ENCODE measurements around the gene DCPS.
"Not testable (repeated sequence)": the region's sequence is repeated elsewhere in the genome, so short reads cannot be mapped to it uniquely, and the experiment has no call there.

The DCPS gene

DNA sequence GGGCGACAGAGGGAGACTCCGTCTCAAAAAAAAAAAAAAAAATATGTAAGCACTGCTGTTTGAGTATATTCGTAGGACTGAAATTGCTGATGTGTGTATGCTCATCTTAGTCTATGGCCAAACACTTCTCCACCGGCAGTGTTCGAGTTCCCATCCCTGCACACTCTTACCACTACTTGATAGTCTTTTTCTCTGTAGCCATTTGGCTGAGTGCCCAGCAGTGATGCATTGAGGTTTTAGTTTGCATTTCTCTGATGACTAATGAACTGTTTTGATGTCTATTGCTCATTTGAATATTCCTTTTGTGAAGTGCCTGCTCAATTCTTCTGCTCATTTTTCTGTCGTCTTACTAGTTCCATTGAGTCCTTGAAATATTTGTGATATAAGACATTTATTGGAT is 19.0 kb upstream of the DCPS start:
- DNase-seq (ENCODE audit: extremely low read depth in 1 of 2, low read depth in 1 of 2), result peak; percentile 73 to 74

DNA sequence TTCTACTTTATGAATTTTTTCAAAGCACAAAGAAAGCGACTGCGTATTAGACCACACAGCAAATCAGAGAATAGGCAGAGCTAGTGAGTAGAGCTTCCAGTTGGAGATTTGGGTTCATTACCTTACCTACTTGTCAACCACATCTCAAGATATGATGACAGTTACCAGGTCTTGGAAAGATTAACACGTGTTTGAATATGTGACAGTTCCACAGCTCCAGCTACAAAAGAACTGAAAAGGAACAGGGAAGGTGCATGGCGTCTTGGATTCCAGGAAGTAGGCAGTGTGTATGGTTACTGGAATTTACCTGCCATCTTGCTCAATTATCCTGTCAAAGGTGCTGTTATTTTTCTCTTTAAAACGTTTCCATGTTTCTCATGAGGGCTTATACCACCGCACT is 15.6 kb upstream of the DCPS start:
- DNase-seq (ENCODE audit: extremely low read depth in 1 of 2, low read depth in 1 of 2), result no peak

DNA sequence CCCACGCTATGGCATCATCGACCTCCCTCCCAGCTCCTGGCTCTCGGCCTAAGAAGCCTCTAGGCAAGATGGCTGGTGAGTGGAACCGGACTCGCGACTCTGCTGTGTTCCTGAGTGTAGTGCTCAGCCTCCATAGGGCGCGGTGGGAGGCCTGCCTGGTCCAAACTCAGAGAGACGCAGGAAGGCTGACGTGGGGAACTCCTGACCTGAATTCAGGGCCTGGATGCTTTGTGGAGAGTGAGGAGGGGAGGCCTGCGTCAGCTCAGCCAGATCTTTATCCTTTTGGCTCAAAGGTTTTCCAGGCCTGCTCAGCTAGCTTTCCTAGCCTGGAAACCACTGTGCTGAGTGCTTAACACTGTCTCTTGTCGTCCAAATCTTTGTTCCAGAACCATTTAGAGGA is 13.0 kb upstream of the DCPS start:
- no peak for DNase-seq (ENCODE audit: extremely low read depth in 1 of 2, low read depth in 1 of 2)

DNA sequence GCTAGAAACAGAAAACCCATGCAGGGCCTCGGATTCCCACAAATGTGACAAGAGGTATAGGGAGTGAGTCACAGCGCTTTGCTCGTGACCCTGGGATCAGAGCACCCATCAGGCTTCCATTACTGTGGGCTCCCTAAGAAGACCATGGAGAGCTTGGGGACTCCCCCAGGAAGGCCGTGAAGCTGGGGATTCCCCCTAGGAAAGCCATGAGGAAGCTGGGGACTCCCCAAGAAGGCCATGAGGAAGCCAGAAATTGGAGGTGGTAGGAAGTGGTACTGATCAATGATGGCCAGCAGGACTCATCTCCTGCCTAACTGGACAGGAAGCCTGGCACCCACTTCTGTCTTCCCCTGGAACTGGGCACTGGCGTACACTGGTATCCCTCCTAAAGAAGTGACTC is 10.1 kb upstream of the DCPS start:
- no peak for DNase-seq (ENCODE audit: extremely low read depth in 1 of 2, low read depth in 1 of 2)

DNA sequence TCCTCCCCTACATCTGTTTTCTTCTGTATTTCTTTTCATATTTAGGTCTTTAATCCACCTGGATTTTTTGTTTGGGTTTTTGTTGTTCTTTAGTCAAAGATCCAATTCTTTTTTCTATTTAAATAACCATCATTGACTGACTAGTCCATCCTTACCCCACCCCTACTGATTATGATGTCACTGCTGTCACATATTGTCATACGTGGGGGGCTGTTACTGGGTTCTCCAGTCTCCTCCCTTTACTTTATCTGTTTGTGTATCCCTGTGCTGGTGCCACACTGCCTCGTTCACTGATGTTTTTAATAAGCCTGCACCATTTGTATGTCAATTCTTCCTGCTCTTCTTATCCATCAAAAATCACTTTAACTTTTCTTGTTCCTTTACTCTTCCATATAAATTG is 6.9 kb upstream of the DCPS start:
- DNase-seq (ENCODE audit: extremely low read depth in 1 of 2, low read depth in 1 of 2), result no peak

DNA sequence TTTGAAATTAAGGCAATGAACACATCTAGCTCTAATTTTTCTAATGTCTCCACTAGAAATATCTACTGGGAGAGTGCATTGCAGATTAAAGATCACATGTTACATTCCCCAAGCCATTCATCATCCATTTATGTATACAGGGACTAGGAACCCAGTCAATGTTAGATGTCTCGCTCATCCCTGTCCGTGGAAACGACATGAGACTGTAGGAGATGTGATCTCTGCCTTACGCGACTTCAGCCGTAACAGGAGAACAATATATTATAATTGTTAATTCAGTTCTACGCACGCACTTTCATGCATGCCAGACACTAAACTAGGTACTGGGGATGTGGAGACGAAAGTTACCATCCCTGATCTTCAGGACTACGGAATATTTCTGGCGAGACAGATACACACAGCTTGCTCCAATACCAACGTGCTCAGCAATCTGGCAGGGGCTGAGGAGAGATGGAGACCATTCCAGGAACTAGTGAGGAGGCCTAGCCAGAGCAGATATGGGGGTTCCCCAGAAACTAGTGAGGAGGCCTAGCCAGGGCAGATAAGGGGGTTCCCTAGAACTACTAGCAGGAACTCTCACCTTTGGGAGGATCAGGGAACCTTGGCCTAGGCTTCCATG is 706 bp downstream of the DCPS start:
- DNase-seq (ENCODE audit: extremely low read depth in 1 of 2, low read depth in 1 of 2), result no peak

DNA sequence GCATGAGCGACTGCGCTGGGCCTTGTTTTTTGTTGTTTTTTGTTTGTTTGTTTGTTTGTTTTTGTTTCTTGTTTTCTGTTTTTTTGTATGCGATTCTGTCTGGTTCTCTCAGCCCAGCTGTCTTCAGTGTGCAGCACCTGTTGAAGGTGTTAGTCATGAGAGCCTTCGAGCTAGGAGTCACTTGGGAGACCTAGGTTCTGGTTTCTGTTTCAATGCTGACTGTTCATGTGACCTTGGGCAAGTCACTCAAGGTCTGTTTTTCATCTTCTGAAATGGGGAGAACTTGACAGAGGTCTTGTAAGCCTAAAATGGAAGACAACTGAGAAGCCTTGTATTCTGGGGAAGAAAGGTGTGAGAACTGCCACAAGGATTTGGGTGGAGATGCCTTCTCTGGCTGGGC is 1.8 kb downstream of the DCPS start:
- no peak for DNase-seq (ENCODE audit: extremely low read depth in 1 of 2, low read depth in 1 of 2)

DNA sequence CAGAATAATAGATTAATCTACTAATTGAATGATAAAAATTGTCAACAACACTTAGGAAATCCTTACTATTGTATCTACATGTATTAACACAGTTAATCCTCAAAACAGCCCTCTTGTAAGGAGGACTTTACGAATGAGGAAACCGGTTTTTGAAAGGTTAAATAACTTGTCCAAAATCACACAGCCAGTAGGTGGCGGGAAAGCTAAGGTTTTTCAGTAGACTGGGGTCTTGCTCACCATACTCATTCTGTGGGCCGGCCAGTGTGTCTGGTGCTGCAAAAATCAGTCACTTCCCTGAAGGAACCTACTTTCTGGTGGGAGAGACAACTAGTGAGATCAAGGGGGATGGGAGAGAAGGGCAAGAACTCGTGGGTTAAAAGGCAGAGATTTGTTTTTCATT is 3.8 kb downstream of the DCPS start:
- no peak for DNase-seq (ENCODE audit: extremely low read depth in 1 of 2, low read depth in 1 of 2)

DNA sequence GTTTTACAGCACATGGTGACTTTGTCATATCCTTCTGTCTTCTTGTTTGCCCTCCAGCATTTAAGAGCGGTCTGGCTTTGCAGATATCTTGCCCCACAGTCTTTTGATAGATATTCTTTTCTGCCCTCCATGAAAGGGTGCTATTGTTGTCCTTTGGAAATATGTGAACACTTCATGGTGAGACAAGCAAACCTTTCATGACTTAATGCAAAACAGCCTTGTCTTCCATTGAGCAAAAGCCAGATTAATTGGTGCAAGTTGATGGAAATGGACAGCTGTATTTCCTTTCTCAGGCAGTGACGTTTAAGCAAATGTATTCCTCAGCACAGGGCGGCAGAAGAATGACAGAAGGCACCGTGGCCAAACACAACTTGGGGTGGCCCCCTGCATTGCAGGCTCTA is 4.4 kb downstream of the DCPS start:
- DNase-seq (ENCODE audit: extremely low read depth in 1 of 2, low read depth in 1 of 2), result no peak

DNA sequence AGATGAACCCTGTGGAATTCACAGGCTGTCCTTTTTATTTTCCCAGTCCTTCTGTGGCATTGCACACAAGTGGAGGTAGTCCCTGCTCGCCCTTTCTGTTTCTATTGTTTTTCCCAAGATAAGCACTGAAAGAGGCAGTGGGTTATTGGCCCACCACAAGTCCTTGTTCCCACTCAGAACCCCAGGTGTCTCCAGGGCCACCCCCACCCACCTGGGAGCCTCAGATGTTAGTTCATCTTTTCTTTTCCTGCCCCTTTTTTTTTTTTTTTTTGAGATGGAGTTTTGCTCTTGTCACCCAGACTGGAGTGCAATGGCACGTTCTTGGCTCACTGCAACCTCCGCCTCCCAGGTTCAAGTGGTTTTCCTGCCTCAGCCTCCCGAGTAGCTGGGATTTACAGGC is 4.9 kb downstream of the DCPS start:
- DNase-seq (ENCODE audit: extremely low read depth in 1 of 2, low read depth in 1 of 2), result not testable (repeated sequence)

DNA sequence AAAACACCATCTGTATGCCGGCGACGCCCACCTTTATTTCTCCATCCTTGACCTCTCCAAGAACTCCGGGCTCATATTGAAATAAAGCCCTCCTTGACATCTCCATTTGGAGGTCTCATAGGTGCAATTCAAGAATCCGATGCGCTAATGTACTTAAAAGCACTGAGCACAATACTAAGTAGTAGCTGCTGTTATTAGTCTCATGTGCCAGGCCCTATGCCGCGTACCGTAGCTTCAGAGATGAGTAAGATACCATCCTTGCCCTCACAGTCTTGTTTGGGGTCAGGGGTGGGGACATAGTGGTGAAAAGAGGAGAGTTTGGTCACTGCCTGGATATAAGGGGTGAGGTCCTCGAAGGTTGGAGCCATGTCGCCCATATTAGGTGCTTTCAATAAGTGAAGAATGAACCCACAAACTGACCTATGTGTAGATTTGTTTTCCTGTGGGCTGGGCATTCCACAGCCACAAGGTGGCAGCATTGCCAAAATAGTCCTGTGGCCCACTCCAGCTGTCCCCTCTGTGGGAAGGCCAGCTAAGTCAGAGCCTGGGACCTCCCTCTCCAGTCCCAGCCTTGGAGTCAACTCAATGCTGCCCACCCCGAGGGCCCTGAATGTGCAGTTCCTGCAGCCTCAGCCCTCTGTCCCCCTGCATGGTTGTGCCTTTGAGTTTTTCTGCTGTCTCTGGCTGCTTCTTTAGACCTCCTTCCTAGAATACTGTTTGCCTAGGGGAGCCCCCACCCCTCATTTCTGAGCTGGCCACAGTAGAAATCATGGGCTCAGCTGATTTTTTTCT is 6.5 kb downstream of the DCPS start:
- DNase-seq (ENCODE audit: extremely low read depth in 1 of 2, low read depth in 1 of 2), result peak in 1 of 2 donors; percentile 34

DNA sequence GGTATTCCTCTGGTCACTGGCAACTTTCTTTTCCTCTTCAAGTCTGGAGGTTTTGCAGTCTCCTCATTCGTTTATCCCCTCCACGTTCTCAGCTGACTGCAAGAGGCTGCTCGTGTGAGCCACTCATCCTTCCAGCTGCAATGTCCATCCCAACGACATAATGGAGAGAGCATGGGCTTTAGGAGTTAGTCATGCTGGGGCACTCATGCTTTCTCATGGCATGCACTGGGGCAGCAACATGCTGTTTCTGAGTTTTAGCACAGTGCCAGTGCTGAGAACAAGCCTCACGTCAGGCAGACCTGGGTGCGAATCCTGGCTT is 7.1 kb downstream of the DCPS start:
- no peak for DNase-seq (ENCODE audit: extremely low read depth in 1 of 2, low read depth in 1 of 2)

DNA sequence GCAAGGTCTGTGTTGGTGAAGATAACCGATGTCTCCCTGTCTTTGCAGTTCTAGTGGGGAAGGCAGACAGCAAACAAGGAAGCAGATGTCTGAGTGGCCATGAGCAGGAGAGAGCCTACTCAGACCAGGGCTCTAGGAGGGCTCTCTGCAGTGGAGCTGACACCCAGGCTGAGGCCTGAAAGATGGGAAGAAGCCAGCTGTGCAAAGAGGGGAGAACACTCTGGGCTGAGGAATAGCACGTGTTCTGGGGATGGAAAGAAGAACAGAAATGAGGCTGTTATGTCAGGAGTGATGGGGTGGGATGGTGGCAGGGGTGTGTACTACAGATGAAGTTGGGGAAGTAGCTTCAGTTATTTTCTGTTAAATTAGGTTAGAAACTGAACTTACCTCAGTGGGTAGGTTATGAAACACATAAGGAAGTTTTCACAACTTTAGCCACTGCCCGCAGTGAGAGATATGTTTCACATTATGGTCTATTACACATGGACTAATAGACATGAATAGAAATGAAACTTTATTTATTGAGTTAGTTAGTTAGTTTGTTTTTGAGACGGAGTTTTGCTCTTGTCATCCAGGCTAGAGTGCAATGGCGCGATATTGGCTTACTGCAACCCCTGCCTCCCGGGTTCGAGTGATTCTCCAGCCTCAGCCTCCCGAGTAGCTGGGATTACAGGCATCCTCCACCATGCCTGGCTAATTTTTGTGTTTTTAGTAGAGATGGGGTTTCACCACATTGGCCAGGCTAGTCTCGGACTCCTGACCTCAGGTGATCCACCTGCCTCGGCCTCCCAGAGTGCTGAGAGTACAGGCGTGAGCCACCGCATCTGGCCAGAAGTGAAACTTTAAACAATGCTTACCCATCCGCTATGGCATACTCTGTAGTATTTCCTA is 7.8 kb downstream of the DCPS start:
- DNase-seq (ENCODE audit: extremely low read depth in 1 of 2, low read depth in 1 of 2), result no peak

DNA sequence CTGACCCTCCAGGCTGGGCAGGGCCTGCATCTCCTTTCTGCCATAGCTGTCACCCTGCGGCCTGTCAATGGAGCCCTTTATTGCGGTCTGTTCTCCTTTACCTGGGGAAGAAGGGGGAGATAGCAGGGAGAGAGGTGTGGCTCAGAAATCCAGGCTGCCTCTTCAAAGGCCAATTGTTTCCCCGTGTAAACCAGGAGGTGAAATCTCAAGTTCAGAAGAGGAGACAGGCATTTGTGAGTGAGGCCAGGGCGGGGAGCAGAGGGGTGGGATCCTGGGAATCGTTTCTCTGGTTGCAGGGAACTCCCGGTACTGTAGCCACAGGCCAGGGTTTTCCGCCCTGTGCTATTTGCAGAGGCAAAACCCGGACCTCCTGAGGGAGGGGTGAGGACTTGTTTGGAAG is 9.1 kb downstream of the DCPS start:
- DNase-seq (ENCODE audit: extremely low read depth in 1 of 2, low read depth in 1 of 2), result no peak

DNA sequence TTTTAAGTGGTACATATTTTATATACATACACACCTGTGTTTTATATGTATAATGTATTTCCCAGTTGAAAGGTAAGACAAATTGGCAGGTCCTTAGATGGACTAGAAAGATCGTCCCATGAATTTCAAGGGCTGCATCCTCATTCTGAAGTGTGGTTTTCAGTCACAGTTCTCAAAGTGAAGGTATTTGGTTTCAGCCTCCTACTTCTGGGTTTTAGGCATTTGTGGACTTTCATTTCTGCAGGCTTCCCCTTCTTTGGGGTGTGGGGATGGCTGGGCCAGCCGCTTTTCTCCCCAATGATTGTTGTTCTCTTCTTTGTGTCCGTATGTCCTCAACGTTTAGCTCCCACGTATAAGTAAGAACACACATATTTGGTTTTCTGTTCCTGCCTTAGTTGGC is 10.0 kb downstream of the DCPS start:
- no peak for DNase-seq (ENCODE audit: extremely low read depth in 1 of 2, low read depth in 1 of 2)

DNA sequence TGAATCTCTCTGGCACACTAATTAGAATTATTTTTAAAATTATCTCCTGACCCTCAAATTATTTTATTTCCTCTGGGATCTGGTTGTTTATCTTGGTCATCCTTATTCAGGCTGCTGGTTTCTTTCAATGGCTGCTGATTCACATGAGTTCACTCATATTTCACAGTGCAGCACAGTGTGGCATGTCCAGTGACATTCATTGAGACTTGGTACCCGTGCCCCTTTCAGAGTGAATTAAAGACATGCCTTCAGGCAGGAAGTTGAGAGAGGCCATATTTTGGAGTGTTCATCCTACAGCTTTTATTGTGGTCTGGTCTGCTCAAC is 13.5 kb downstream of the DCPS start:
- no peak for DNase-seq (ENCODE audit: extremely low read depth in 1 of 2, low read depth in 1 of 2)

DNA sequence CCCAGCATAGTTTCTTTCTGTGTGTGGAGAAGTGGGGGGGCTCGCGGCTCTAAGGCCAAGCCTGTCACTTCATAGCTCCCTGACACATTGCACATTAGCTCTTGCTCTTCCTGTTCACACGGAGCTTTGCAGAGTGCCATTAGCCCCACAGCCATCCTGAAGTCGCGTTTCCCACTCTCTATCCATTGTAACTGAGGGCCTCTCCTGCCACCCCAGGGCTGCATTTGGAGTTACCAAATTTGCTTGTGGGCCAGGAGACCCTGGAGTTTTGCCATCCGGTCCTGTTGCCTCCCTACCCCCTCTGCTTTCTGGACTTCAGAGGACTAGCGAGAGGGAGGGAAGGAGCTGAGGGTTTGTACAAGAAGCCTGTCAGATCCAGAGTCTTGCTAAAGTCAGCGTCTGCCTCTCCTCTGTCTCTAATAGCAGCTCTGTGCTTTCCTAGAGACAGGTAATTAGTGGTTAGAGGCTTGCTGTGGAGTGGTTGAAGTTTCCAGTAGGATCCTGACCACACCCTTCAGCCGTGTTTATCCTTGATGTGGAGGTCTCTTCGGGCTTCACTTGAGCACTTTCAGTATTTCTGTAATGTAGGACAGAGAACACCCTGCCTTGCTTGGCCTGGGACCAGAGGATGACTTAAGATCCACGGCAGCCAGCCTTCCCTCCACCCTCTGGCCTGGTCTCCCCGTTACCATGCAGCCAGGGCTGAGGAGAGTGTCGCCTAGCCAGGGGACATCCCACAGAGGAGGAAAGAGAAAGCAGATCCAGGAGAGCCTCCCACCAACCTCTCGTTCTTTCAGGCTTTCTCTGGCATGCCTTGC is 14.1 kb downstream of the DCPS start:
- DNase-seq (ENCODE audit: extremely low read depth in 1 of 2, low read depth in 1 of 2), result no peak

DNA sequence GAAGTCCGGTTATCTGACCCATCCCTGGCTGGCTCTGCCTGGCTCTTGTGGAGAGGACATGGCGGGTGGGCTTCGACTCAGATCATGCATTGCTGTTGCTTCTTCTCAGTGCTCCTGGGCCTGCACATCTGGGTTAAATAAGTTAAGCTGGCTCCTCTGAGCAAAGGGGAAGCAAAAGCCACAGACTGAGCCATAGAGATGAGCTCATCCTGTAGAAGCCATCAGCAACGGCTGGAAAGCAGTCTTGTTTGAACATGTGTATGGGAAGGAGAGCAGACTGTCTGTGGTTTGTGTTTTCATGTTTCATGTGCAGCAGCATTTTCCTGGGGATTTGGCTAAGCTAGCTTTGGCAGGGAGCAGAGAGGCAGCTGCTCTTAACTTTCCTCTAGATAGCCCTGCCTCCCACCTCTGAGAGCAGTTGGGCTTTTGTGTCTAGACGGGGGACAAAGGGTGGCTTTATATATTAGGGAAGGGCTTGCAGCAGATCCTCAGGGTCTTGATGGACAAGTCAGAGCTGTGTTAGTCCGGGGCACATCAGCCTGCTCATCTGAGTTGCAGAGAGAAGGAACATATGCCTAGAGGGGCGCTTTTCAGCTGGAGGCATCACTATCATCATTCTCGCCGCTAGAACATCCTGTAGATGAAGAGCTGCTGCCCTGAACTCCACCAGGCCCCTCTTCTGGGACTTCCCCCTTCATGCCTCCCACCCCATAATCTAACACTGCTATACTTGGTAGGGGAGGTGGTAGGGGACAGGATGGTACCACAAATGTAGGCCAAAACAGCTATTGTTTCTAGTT is 14.9 kb downstream of the DCPS start:
- no peak for DNase-seq (ENCODE audit: extremely low read depth in 1 of 2, low read depth in 1 of 2)

DNA sequence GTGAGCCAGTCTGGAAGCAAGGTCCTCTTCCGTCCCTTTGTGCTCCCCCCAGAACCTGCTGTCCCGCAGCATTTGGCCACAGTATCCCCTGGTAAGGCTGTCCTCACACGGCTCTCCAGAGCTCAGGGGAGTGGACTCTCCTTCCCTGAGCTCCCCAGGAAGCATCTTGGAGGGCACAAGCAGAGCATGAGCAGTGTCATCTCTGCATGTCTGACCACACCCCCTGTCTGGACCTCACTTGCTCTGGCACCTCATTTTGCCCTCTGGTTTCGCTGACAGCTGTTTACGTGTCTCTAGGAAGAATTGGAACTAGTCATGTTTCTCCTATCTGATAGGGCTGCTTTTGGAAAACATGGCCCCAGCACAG is 15.5 kb downstream of the DCPS start:
- no peak for DNase-seq (ENCODE audit: extremely low read depth in 1 of 2, low read depth in 1 of 2)

DNA sequence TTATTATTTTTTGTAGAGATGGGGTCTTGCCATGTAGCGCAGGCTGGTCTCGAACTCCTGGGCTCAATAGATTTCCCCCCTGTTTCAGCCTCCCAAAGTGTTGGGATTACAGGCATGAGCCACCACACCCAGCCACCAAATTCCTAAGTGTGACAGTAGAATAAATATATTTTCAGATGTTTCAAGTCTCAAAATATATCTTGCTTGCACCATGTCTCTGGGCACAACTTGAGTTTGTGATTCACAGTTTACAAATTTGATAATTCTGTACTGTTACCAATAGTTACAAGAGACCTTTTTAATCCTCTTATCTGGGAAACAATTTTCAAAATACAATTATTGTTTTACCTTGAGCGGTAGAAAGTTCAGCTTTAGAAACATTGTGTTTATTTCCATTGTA is 19.1 kb downstream of the DCPS start:
- no peak for DNase-seq (ENCODE audit: extremely low read depth in 1 of 2, low read depth in 1 of 2)

Measured in activated CD8-positive, alpha-beta memory T cell treated with anti-CD3 and anti-CD28 coated beads for 1 hour (primary cell).